Mesenchymal stem cell (in vitro differentiated cells and primary cell): ENCODE measurements around the gene HPCA.

Source experiments
- DNase-seq: peaks from one replicate; pipeline ENCODE4 v3.0.0-alpha.2; 2013
- H2AFZ ChIP-seq: one replicate; pipeline ENCODE4 v1.6.1; 2013; ENCODE audit warnings: low read depth, mild to moderate bottlenecking, control low read depth, inconsistent platforms, low read length, moderate library complexity
- H2AK5ac ChIP-seq: 2 replicates; pipeline ENCODE4 v1.6.1; 2013; ENCODE audit warnings: low read length, moderate library complexity, mild to moderate bottlenecking, inconsistent platforms; ENCODE audit not compliant: severe bottlenecking
- H2BK120ac ChIP-seq: one replicate; pipeline ENCODE4 v1.6.1; 2013; ENCODE audit warnings: low read depth, mild to moderate bottlenecking, inconsistent platforms, low read length, moderate library complexity
- H2BK12ac ChIP-seq, 2 experiments: one replicate each; pipeline ENCODE4 v1.6.1; 2013; ENCODE audit warnings: inconsistent platforms in 2 of 2, low read length in 2 of 2, mild to moderate bottlenecking in 2 of 2, moderate library complexity in 2 of 2, control low read depth in 1 of 2
- H2BK15ac ChIP-seq: one replicate; pipeline ENCODE4 v1.6.1; 2013; ENCODE audit warnings: mild to moderate bottlenecking, low read depth, inconsistent platforms; ENCODE audit not compliant: poor library complexity, severe bottlenecking
- H2BK5ac ChIP-seq: 2 replicates; pipeline ENCODE4 v1.6.1; 2013; ENCODE audit warnings: low read depth, mild to moderate bottlenecking, low read length, control low read depth, inconsistent platforms; ENCODE audit not compliant: poor library complexity, severe bottlenecking
- H3K14ac ChIP-seq, 2 experiments: one replicate each; pipeline ENCODE4 v1.6.1; 2013; ENCODE audit warnings: inconsistent platforms in 2 of 2, low read length in 2 of 2, control low read depth in 1 of 2, mild to moderate bottlenecking in 1 of 2, moderate library complexity in 1 of 2
- H3K18ac ChIP-seq, 2 experiments: one replicate each; pipeline ENCODE4 v1.6.1; 2013; ENCODE audit warnings: inconsistent platforms in 2 of 2, low read length in 2 of 2, control low read depth in 1 of 2, low read depth in 1 of 2, mild to moderate bottlenecking in 1 of 2
- H3K23ac ChIP-seq, 2 experiments: one replicate each; pipeline ENCODE4 v1.6.1; 2013; ENCODE audit warnings: inconsistent platforms in 2 of 2, low read length in 2 of 2, mild to moderate bottlenecking in 2 of 2, moderate library complexity in 2 of 2, control low read depth in 1 of 2
- H3K27ac ChIP-seq: 2 replicates; pipeline ENCODE4 v1.5.1; 2013; ENCODE audit warnings: mild to moderate bottlenecking, moderate library complexity, low read length, control low read depth, inconsistent platforms; ENCODE audit not compliant: poor library complexity, severe bottlenecking
- H3K27me3 ChIP-seq, 2 experiments: 2 replicates each; pipeline versions ENCODE4 v1.6.1 to v1.7.0; 2013; ENCODE audit warnings: low read length in 2 of 2, mild to moderate bottlenecking in 2 of 2, moderate library complexity in 2 of 2, control low read depth in 1 of 2, inconsistent platforms in 1 of 2; ENCODE audit not compliant: control insufficient read depth in 1 of 2, insufficient read depth in 1 of 2
- H3K36me3 ChIP-seq, 2 experiments: 2 replicates each; pipeline versions ENCODE4 v1.6.1 to v1.7.0; 2013; ENCODE audit warnings: low read length in 2 of 2, control low read depth in 1 of 2, inconsistent platforms in 1 of 2, low read depth in 1 of 2, mild to moderate bottlenecking in 1 of 2; ENCODE audit not compliant: insufficient read depth in 2 of 2, control insufficient read depth in 1 of 2
- H3K4ac ChIP-seq, 2 experiments: one replicate each; pipeline ENCODE4 v1.6.1; 2013; ENCODE audit warnings: inconsistent platforms in 2 of 2, low read length in 2 of 2, mild to moderate bottlenecking in 2 of 2, moderate library complexity in 2 of 2, control low read depth in 1 of 2, low read depth in 1 of 2
- H3K4me1 ChIP-seq: 2 replicates; pipeline ENCODE4 v1.6.1; 2013; ENCODE audit warnings: low read depth, low read length, control low read depth; ENCODE audit not compliant: control insufficient read depth, insufficient read depth
- H3K4me2 ChIP-seq: 2 replicates; pipeline ENCODE4 v1.6.1; 2013; ENCODE audit warnings: low read length, mild to moderate bottlenecking, inconsistent platforms; ENCODE audit not compliant: poor library complexity, severe bottlenecking
- H3K4me3 ChIP-seq, 2 experiments: 2 replicates each; pipeline versions ENCODE4 v1.5.1 to v1.7.0; 2013; ENCODE audit warnings: low read length in 2 of 2, mild to moderate bottlenecking in 2 of 2, control low read depth in 1 of 2, low read depth in 1 of 2; ENCODE audit not compliant: insufficient read depth in 1 of 2
- H3K79me1 ChIP-seq: replicated peaks from 2 replicates; pipeline ENCODE4 v1.6.1; 2013; ENCODE audit warnings: mild to moderate bottlenecking, control low read depth, low read length, inconsistent platforms; ENCODE audit not compliant: poor library complexity, severe bottlenecking
- H3K9ac ChIP-seq: 2 replicates; pipeline ENCODE4 v1.7.0; 2013; ENCODE audit warnings: mild to moderate bottlenecking, low read length, moderate library complexity
- H3K9me3 ChIP-seq: 2 replicates; pipeline ENCODE4 v1.7.0; 2013; ENCODE audit warnings: mild to moderate bottlenecking, low read length; ENCODE audit not compliant: control insufficient read depth
- H4K8ac ChIP-seq: one replicate; pipeline ENCODE4 v1.6.1; 2013; ENCODE audit warnings: inconsistent platforms, mild to moderate bottlenecking, low read length, moderate library complexity
- H4K91ac ChIP-seq: one replicate; pipeline ENCODE4 v1.6.1; 2013; ENCODE audit warnings: mild to moderate bottlenecking, low read length, inconsistent platforms
- WGBS: methylation state at CpG from one replicate; pipeline ENCODE4 v1.1.7; 2013; ENCODE audit warnings: mixed read lengths; 5-methylcytosine and 5-hydroxymethylcytosine counted together

The HPCA gene

DNA sequence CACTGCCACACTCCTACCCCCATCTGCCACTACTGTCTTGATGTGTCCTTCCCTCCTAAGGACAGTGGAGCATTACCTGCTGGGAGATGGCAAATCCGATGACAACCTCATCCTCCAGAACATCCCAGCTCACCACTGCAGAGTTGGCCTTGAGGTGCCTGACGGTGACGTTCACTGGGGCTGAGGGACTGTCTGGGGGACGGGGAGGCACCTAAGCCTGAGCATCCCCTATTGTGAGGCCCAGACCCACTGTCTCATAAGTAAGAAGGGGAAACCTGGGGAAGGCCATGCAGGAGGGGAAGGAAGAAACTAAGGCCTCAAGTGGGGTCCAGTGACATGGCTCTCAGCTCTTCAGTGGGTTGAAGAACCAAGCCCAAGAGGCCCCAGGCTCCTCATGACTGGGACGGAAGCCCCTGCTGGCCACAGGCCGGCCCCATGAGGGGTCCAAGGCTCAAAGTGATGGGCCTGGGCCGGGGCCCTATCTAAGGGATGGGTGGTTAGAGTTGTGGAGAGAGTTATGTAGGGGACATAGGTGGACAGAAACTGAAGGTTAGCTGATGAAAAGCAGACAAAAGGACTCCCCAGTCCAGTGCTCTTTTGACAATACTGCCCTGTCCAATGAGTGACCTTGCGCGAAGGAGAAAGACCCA, 17.4 kb upstream of the HPCA start:
- 92% methylated on average over 9 of the region's 9 CpGs for WGBS
- Histone ChIP-seq H2BK15ac (no peak overlapping the region), H3K27ac (no peak overlapping the region), H3K4me1 (peaks cover 12% of the 10 kb centered on the region), H3K4me3 (no peak overlapping the region), H3K79me1 (no peaks in the 10 kb centered on the region), H3K27me3 (peaks cover 16 to 28% of the 10 kb centered on the region in 2 experiments), H3K9me3 (no peaks in the 10 kb centered on the region), H3K9ac (no peak overlapping the region), H3K36me3 (peaks cover 5 to 16% of the 10 kb centered on the region in 2 experiments), H2BK120ac (no peak overlapping the region), H2AFZ (no peak overlapping the region), H4K8ac (no peak overlapping the region), H3K18ac (no peak overlapping the region), H2AK5ac (no peak overlapping the region), H3K23ac (no peak overlapping the region), H4K91ac (no peak overlapping the region), H3K4me2 (no peak overlapping the region), H2BK12ac (no peak overlapping the region), H3K4ac (no peak overlapping the region), H2BK5ac (no peak overlapping the region), H3K14ac (no peak overlapping the region)
- DNase-seq, result no peak

DNA sequence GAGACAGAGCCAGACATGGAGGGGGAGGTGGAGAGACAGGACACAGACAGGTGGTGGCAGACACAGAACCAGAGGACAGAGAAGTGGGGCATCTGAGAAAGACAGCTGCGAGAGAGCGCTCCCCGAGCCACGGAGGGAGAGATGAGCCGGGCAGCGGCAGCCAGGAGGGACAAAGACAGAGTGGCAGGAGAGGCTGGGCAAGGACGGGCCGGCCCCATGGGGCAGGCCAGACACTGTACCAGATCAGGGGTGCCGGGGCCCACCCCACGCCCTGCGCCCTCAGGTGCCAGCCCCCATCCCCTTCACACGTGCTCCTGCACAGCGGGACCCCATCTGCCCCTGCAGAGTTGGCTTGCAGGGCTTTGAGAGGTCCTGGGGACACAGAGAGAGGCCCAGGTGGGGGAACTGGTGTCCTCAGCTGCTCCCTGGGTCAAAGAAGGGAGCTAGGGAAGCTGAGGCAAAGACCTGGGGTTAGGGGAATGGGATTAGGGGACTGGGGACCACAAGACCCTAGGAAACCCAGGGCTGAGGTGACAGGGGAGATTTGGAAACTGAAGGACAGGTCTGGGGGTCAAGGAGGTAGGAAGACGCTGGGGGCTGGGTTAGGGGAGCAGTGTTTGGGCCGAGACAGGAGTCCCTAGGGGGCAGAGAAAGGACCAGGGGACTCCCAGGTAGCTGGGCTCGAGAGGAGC, 16.2 kb upstream of the HPCA start:
- no peaks in the 10 kb centered on the region for H3K79me1 ChIP-seq
- peak overlapping the region; percentile 54 for H3K4me2 ChIP-seq
- no peak overlapping the region for H4K91ac ChIP-seq
- peak overlapping the region in 1 of 2 experiments; percentile 52 for H3K4me3 ChIP-seq
- H3K9ac ChIP-seq, result peak overlapping the region; percentile 45
- H3K27ac ChIP-seq, result no peak overlapping the region
- no peak overlapping the region for H2AFZ ChIP-seq
- H3K18ac ChIP-seq, result no peak overlapping the region
- H3K4me1 ChIP-seq, result peaks cover 12% of the 10 kb centered on the region
- H2BK120ac ChIP-seq, result no peak overlapping the region
- H3K36me3 ChIP-seq, result peaks cover 0 to 8% of the 10 kb centered on the region in 2 experiments
- no peak overlapping the region for H2AK5ac ChIP-seq
- WGBS, result 65% methylated on average over 13 of the region's 16 CpGs
- no peak overlapping the region for H3K4ac ChIP-seq
- peaks cover 24 to 28% of the 10 kb centered on the region in 2 experiments for H3K27me3 ChIP-seq
- H3K23ac ChIP-seq, result peak overlapping the region in 1 of 2 experiments; percentile 10
- no peaks in the 10 kb centered on the region for H3K9me3 ChIP-seq
- H2BK5ac ChIP-seq, result no peak overlapping the region
- H2BK12ac ChIP-seq, result no peak overlapping the region
- peak overlapping the region; percentile 14 for H4K8ac ChIP-seq
- no peak overlapping the region for H3K14ac ChIP-seq
- DNase-seq, result no peak
- peak overlapping the region; percentile 6 for H2BK15ac ChIP-seq

DNA sequence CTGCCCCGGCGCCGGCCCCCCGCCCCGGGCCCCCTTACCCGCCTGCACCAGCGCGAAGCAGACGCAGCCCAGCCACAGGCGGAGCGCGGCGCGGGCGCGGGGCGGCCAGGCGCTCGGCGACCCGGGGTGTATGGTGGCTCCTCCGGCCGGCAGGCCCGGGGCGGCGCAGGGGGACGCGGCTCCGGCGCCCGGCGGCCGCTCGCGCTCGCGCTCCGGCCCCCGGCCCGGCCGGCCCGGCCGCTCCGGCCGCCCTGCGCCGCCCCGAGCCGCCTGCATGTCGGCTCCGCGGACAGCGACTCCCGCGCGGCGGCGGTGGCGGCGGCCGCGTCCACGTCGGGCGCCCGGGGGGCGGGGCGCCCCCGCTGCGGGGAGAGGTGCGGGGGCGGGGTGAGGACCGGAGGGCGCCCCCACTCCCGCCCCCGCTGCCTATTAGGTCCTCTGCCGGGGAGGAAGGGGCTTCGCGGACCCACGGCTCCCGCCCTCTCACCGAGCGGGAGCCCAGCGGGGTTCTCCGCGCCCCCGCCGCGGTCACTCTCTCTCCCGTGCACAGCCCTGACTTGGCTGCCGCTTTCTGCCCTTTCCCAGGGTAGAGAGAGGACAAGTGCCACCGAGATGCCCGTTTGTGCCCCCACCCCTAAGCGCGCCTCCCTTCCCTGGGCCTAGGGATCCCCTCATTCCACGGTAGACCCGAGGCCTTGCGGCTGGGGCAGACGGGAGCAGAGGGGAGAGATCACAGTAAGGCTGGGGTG, 15.5 kb upstream of the HPCA start, which contains the start of gene FNDC5:
Gene FNDC5, minus strand, starts transcription at position 298 of the 749 bp plus-strand sequence.
- peak within 1 kb of the TSS; percentile 52 to 70 for H3K4me3 ChIP-seq
- H3K9me3 ChIP-seq, result no peaks in the 10 kb centered on the region

More for the DNA sequence above, 15.5 kb upstream of the HPCA start, which contains the start of gene FNDC5:
- Histone ChIP-seq H3K79me1 (no peaks in the 10 kb centered on the region), H3K4me1 (peaks cover 16% of the 10 kb centered on the region), H3K4me2 (peak within 1 kb of the TSS; percentile 92), H2BK12ac (peak within 1 kb of the TSS in 1 of 2 experiments; percentile 70), H3K23ac (peak within 1 kb of the TSS; percentile 26 to 27), H3K9ac (peak within 1 kb of the TSS; percentile 65), H3K27me3 (peaks cover 31 to 33% of the 10 kb centered on the region in 2 experiments), H2AFZ (no peak within 1 kb of the TSS), H2BK15ac (peak within 1 kb of the TSS; percentile 6), H3K14ac (peak within 1 kb of the TSS in 1 of 2 experiments; percentile 87), H2BK120ac (no peak within 1 kb of the TSS), H3K4ac (no peak within 1 kb of the TSS), H2BK5ac (no peak within 1 kb of the TSS), H3K36me3 (peaks cover 0 to 8% of the 10 kb centered on the region in 2 experiments), H2AK5ac (no peak within 1 kb of the TSS), H3K18ac (peak within 1 kb of the TSS in 1 of 2 experiments; percentile 48), H4K91ac (no peak within 1 kb of the TSS), H4K8ac (peak within 1 kb of the TSS; percentile 14), H3K27ac (no peak within 1 kb of the TSS)
- DNase-seq, result peak; percentile 17
- WGBS, result 5% methylated on average over 46 of the region's 99 CpGs
